Transverse colon (tissue), 4 donors: ENCODE measurements around the gene MYBPH.

Experiments used
- CTCF ChIP-seq, 5 experiments: fragments of 200-600 bp in 3 of 5; fragments of 450-650 bp in 2 of 5; sonication (generic) in 3 of 5; IDR thresholded peaks; 1 replicate in 2 of 5; 2 replicates in 3 of 5; pipeline ENCODE4 v1.5.1; 2016 to 2017; ENCODE audit warnings: antibody characterized with exemption in 5 of 5, inconsistent platforms in 3 of 5, mild to moderate bottlenecking in 2 of 5, moderate library complexity in 1 of 5
- EP300 ChIP-seq: sonication (generic); formaldehyde crosslinking; IDR thresholded peaks from one replicate; pipeline ENCODE4 v1.6.1; 2017; ENCODE audit warnings: antibody characterized with exemption, low read depth
- POLR2A ChIP-seq: fragments of 450-650 bp; IDR thresholded peaks from one replicate; pipeline ENCODE4 v1.6.1; 2016; ENCODE audit warnings: antibody characterized with exemption, mild to moderate bottlenecking, moderate library complexity
- POLR2AphosphoS5 ChIP-seq, 3 donors: sonication (generic); formaldehyde crosslinking; IDR thresholded peaks; one replicate each; pipeline ENCODE4 v1.6.1; 2016; ENCODE audit warnings: antibody characterized with exemption in 3 of 3

DNA sequence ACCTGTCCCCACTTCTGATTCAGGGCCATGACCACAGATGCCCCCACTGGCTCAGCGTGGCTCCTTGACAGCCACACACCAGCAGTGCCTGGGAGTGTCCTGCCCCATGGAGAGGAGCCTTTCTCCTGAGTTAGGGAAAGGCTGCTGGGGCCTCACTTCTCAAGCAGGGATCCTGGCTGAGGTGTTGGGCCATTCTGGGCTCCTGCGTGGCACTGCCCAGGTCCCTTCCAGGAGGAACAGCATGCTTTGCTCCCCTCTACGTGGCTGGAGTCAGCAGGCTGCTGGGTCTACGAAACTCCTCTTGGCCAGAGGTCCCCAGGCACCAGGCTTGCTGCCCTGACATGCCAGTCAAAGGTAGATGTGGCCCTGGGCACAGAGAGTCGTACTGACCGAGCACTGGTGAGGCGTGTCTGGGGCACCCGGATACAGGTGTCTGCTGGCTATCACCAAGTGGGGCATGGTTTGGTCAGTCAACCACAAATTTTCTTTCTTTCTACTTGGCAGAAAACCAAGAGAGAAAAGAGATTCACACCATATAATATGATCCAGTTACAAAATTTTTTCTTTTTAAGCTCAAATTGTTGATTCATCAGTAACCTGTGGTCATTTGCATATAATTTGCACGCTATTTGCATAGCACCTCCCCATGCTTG, 44.0 kb downstream of the MYBPH start:
- TF ChIP-seq POLR2A (no peak), POLR2AphosphoS5 (IDR thresholded peaks at IDR 0.05) (no peak), CTCF (IDR thresholded peaks at IDR 0.05) (no peak), EP300 (no peak)
